Stomach (tissue), 4 donors: ENCODE data around the gene CDY2B.
"Not testable (repeated sequence)": the region's sequence is repeated elsewhere in the genome, so short reads cannot be mapped to it uniquely, and the experiment has no call there.

Experiments
- EP300 ChIP-seq: sonication (generic); formaldehyde crosslinking; IDR thresholded peaks from one replicate; pipeline ENCODE4 v1.6.1; 2017; ENCODE audit warnings: antibody characterized with exemption
- TF ChIP-seq, protein P1 (sequence below), 7 experiments: fragments of 450-650 bp in 4 of 7; fragments of 200-600 bp in 3 of 7; sonication (generic) in 3 of 7; IDR thresholded peaks; one replicate each; pipeline ENCODE4 v1.5.1; 2016 to 2019; ENCODE audit warnings: antibody characterized with exemption in 7 of 7, control low read depth in 2 of 7, mild to moderate bottlenecking in 1 of 7

DNA sequence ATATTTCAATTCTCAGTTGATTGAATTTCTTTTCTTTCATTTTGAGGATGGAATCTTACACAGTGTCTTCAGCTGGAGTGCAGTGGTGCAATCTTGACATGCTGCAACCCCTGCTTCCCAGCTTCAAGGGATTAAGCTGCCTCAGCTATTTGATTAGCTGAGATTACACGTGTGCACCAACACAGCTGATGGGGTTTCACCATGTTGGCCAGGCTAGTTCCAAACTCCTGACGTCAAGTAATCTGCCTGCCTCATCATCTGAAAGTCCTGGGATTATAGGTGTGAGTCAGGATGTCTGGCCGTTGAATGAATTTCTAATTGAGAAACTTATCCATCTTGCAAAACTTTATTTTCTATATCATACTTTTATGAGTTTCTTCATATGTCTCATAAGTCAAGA lies 28.0 kb upstream of the CDY2B start:
- TF ChIP-seq, protein P1, sequence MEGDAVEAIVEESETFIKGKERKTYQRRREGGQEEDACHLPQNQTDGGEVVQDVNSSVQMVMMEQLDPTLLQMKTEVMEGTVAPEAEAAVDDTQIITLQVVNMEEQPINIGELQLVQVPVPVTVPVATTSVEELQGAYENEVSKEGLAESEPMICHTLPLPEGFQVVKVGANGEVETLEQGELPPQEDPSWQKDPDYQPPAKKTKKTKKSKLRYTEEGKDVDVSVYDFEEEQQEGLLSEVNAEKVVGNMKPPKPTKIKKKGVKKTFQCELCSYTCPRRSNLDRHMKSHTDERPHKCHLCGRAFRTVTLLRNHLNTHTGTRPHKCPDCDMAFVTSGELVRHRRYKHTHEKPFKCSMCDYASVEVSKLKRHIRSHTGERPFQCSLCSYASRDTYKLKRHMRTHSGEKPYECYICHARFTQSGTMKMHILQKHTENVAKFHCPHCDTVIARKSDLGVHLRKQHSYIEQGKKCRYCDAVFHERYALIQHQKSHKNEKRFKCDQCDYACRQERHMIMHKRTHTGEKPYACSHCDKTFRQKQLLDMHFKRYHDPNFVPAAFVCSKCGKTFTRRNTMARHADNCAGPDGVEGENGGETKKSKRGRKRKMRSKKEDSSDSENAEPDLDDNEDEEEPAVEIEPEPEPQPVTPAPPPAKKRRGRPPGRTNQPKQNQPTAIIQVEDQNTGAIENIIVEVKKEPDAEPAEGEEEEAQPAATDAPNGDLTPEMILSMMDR (IDR thresholded peaks at IDR 0.05), result not testable (repeated sequence)
- TF ChIP-seq EP300, result not testable (repeated sequence)
